Coronary artery (tissue), 2 donors: ENCODE measurements around the gene AMBRA1.

ENCODE experiments used
- DNase-seq: peaks from one replicate; pipeline ENCODE4 v3.0.0-alpha.2; 2017; ENCODE audit warnings: low spot score
- H3K27ac ChIP-seq, 2 donors: fragments of 200-600 bp; sonication (generic); one replicate each; pipeline ENCODE4 v1.5.1; 2016 to 2019
- H3K4me3 ChIP-seq: fragments of 200-600 bp; sonication (generic); 2 replicates; pipeline ENCODE4 v1.5.1; 2016; ENCODE audit warnings: mild to moderate bottlenecking, moderate library complexity
- TF ChIP-seq, protein P1 (sequence below): fragments of 200-600 bp; sonication (generic); IDR thresholded peaks from one replicate; pipeline ENCODE4 v1.5.1; 2019; ENCODE audit warnings: antibody characterized with exemption

The AMBRA1 gene

DNA sequence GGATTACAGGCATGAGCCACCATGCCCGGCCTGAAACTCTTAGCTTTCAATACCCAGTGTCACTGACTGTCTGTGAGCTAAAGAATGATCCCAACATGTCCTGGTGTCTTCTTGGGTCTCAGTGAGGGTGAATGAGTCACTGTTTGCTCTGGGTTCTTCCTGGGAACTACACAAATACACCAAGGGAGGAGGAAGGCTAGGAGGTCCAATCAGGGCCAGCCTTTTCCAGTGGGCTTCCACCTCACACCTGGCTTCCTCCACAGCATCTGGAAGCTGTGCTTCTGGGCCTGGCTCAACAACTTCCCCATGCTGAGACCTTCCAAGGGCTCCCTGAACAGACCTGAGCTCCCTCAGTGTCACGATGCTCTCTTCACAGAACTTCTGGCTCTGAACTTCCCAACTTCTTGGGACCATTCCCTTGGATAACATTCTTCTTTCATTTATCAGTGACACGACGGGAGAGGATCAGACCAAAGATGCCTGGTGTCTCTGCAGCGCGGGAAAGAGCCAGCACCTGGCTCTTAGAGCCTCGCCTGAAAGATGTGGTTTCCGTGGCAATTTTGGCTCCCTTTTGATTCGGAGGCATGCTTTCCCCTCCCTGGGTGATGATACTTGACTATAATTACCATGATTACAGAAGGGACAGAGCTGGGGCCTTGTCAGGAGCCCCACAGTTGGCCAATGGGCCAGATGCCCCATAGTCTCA lies 179.9 kb downstream of the AMBRA1 start:
- DNase-seq: no peak
- no peak overlapping the region for H3K27ac ChIP-seq
- TF ChIP-seq, protein P1, sequence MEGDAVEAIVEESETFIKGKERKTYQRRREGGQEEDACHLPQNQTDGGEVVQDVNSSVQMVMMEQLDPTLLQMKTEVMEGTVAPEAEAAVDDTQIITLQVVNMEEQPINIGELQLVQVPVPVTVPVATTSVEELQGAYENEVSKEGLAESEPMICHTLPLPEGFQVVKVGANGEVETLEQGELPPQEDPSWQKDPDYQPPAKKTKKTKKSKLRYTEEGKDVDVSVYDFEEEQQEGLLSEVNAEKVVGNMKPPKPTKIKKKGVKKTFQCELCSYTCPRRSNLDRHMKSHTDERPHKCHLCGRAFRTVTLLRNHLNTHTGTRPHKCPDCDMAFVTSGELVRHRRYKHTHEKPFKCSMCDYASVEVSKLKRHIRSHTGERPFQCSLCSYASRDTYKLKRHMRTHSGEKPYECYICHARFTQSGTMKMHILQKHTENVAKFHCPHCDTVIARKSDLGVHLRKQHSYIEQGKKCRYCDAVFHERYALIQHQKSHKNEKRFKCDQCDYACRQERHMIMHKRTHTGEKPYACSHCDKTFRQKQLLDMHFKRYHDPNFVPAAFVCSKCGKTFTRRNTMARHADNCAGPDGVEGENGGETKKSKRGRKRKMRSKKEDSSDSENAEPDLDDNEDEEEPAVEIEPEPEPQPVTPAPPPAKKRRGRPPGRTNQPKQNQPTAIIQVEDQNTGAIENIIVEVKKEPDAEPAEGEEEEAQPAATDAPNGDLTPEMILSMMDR: no peak
- no peak overlapping the region for H3K4me3 ChIP-seq

DNA sequence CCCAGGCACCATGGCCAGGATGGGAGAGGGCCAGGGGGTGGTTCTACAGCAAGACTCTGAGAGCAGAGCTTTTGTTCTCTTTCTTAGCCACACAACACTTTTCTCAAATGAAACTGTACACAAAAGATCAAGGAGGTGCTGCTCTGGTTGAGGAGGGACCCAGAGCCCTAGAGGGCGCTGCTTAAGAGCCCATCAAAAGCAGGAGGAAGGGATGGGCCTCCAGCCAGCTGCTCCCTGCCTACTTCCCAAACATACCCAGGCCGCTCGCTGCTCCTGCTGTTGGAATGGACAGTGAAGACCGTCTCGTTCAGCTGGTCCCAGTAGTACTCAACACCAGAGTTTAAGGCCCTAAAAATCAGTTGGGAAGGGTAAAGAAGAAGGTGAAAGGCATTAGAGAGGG lies 183.8 kb downstream of the AMBRA1 start:
- DNase-seq: no peak
- TF ChIP-seq, protein P1: no peak
- Histone ChIP-seq H3K4me3 (no peak overlapping the region), H3K27ac (no peak overlapping the region)

DNA sequence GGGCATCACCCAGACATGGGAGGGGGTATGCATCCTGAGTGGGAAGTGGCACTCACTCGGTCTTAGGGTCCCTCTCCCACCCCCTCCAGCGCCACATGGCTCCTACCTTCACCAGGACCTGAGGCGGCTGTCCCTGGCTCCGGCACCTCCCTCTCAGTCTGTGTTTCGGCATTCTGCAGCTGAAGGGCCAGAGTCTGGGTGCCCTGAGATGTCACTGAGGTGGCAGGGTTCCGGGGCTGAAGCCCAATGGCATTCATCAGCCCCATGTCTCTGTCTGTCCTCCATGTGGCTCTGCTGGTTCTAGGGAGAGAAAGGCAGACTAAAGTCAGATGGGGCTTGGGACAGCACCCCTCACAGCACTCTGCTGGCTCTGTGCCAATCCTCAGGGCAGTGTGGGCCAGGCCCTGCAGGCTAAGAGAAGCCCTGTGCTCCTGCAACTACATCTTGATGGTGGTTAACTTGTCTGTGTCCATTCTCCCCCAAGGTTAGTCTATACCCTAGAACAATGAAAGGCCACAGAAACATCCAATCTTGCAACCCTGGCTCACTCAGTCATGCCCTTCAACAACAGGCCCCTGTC lies 185.3 kb downstream of the AMBRA1 start:
- H3K27ac ChIP-seq: no peak overlapping the region
- TF ChIP-seq, protein P1: no peak
- no peak overlapping the region for H3K4me3 ChIP-seq
- no peak for DNase-seq

DNA sequence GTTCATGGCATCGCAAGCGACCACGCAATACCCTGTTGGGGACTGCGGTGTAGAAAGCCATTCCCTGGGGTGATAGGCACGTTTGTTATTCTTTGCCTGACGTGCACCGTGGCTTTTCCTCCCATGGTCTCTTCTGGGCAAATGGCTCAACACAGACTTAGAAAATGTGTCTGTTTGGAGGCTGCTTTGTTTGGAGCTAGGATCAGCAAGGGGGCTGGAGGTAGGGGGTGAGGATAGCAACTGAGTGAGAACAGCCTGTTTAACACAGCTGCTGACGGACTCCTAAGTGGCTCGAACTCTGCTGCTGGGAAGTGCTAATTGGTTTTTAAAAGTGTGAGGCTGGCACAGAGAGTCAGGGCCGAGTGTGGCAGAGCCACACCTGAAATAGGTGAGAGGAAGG lies 186.2 kb downstream of the AMBRA1 start:
- no peak for DNase-seq
- H3K4me3 ChIP-seq: no peak overlapping the region
- TF ChIP-seq, protein P1: no peak
- H3K27ac ChIP-seq: no peak overlapping the region

DNA sequence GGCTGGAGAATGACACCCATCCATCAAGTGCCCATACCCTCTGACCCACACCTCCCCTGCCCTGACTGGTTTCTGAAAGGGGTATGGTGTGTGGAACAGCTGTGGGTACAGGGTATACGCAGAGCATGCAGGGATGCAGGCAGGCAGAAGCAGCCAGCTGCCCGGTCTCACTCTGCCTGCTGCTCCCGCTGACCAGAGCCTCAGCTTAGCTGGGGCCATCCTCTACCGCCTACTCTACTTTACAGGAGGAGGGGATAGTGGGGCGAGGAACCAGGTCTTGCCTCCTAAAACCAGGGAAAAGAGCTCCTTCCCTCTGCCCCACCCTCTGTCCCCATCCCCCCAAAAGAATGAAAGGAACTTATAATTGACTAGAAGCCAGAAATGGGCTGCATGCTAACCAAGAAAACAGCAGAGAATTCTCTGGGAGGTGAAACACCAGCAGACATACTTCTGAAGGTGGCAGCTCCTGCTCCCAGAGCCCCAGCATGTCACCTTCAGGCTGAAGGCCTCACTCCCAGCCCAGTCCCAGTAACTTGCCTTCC lies 189.3 kb downstream of the AMBRA1 start:
- H3K4me3 ChIP-seq: no peak overlapping the region
- TF ChIP-seq, protein P1: no peak
- no peak overlapping the region for H3K27ac ChIP-seq
- no peak for DNase-seq

DNA sequence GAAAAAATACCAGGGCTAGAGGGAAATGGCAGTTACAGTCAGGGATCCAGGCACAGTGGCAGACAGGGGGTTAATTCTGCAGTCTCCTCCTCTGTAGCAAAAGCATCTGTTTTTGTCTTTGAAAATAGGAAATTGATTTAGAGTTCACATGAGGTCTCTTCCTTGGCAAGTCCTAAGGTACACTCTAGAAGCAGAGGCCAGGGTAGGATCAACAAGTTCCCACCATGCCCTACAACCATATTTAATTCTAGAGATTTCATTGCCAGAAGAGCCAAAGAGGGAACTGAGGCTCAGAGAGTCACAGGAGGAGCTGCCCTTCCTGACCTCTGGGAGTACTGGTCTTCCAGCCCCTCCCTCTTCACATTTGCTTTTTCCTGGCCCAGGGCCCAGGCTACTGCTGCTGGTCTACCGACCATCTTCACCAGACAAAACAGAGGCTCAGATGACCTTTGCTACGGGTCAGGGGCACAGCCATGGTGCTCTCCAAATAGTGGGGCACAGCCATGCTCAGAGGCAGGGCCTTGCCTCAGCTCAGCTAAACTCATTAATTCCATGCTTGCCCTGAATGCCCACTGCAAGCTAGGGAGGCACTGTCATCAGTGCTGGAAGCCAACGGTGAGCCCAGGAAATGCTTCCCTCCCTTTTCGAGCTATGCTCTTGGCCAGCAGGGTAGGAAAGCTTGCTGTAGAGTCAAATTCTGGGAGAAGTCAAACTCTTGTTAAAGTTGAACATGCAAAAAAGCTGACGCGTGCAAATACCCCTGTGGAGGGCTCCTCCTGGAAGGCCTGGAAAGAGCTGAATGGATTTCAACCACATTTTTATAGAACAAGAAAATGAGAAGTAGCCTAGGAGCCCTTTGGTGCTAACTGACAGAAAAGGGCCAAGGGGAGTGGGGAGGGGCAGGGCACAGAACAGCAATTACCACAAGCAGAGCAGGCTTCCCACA lies 190.6 kb downstream of the AMBRA1 start:
- no peak overlapping the region for H3K4me3 ChIP-seq
- TF ChIP-seq, protein P1: no peak
- DNase-seq: no peak
- no peak overlapping the region for H3K27ac ChIP-seq
